GM21528 (cell line): Measurements from ENCODE around the gene VAPB.

Experiments used
- ATAC-seq: cut with Tn5 transposase; IDR thresholded peaks from one replicate; pipeline ENCODE4 v1.9.1; 2021; ENCODE audit warnings: mild to moderate bottlenecking, moderate library complexity; ENCODE audit not compliant: unreplicated experiment, low FRiP score

VAPB gene

DNA sequence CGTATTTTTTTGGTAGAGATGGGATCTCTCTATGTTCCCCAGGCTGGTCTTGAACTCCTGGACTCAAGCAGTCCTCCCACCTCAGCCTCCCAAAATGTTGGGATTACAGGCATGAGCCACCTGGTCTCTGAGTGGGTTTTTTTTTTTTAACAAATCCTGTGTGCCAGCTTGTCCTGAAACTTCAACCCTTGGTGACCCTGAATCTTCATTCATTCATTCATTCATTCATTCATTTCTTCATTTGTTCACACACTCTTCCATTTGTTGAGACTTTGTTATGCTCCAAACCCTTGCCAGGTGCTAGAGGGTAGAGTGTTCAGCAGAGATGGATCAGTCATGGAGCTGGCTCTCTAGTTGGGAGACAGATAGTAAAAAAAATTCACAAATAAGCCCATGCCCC lies 12.0 kb upstream of the VAPB start:
- no peak for ATAC-seq

DNA sequence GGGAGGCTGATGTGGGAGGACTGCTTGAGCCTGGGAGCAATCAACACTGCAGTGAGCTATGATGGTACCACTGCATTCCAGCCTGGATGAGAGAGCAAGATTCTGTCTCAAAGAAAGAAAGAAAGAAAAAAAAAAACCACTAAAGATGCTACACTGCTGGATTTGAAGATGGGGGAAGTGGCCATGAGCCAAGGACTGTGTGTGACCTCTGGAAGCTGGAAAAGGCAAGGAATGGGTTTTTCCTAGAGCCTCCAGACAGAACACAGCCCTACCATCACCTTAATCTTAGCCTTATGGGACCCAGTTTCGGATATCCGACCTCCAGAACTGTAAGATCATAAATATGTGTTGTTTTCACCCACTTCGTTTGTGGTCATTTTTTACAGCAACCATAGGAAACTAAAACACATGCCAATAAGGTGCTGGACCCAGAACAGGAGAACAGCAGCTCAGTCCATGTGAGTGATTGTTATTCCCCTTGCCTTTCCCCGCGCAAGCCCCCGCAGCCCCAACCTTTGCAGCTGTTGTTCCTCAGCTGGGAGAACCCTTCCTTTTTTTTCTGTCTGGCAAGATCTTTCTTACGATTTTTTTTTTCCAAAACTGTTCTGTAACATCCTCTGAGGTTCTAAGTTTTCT lies 11.1 kb upstream of the VAPB start:
- ATAC-seq = no peak

DNA sequence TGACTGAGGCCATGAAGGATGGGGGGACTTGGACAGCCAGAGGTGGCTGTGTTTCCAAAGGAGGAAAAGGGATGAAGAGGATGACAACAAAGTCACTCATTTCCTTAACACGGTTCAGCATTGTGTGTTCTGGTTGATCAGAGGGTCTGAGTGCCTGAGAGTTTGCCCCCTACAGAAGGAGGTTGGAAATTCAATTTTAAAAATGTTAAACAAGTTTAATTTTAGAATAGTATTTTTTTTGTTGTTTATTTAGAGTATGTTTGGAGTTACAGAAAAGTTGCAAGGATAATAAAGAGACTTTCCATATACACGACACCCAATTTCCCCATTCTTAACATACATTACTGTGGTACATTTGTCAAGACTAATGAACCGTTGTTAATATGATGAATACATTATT lies 10.3 kb upstream of the VAPB start:
- no peak for ATAC-seq

DNA sequence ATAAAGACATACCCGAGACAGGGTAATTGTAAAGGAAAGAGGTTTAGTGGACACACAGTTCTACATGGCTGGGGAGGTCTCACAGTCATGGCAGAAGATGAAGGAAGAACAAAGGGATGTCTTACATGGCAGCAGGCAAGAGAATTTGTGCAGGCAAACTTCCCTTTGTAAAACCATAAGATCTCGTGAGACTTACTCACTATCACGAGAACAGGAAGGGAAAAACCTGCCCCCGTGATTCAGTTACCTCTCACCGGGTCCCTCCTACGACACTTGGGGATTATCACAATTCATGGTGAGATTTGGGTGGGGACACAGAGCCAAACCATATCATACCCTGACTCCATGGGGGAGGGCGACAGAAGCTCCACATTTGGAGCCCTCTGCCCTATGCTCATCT lies 7.4 kb upstream of the VAPB start:
- no peak for ATAC-seq

DNA sequence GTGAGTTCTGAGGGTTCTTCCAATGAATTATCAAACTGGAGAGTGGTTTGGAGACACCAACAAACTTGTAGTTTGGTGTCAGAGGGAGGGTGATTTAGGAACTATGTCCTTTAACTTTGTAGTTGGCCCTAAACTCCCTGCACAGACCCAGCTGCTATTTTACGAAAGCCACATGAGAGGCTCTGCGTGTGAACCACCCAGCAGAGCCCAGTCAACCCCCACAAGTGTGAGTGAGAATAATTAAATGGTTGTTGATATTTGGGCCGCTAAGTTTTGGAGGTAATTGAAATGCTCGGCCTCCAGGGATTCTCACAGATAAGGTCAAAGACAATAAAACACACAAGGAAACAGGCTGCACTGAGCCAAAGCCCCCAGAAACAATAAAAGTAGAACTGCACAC lies 6.9 kb upstream of the VAPB start:
- ATAC-seq = no peak

DNA sequence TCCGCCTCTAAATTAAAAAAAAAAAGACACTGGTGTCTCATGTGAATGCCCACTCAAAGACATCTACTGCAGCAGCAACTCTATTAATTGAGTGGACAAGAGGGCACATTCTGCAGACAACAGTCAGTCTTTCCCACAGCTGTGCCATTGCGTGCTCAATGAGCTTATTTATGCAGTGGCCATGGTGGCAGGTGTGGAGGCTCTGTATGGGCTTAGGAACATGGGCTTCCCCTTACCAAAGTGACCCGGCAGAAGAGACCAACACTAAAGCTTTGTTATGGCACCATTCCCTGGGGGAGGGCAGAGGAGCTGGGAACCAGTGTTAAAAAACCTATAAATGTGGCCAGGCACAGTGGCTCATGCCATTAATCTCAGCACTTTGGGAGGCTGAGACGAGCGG lies 4.2 kb upstream of the VAPB start:
- no peak for ATAC-seq

DNA sequence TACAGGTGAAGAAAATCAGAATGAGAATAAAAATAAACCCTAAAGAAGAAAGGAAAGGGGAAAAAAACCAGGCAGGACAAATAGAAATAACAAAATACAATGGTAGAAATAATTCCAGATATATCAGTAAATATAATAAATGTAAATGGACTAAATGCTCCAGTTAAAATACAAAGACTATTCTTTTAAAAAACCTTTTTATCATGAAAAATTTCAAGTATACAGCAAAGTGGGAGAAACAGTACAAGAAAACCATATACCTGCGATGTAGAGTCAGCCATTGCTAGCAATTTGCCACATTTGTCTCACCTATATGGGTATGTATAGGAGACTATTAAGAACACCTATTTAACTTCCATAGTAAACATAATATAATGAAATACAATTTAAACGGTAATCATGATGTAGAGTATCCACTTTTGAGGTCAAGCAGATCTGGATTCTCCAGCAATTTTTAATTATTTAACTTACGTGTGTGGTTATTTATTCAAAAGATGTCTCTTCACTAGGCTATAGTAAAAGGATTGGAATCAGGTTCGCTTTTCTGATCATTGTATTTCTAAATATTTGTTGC lies 914 bp upstream of the VAPB start:
- ATAC-seq = no peak

DNA sequence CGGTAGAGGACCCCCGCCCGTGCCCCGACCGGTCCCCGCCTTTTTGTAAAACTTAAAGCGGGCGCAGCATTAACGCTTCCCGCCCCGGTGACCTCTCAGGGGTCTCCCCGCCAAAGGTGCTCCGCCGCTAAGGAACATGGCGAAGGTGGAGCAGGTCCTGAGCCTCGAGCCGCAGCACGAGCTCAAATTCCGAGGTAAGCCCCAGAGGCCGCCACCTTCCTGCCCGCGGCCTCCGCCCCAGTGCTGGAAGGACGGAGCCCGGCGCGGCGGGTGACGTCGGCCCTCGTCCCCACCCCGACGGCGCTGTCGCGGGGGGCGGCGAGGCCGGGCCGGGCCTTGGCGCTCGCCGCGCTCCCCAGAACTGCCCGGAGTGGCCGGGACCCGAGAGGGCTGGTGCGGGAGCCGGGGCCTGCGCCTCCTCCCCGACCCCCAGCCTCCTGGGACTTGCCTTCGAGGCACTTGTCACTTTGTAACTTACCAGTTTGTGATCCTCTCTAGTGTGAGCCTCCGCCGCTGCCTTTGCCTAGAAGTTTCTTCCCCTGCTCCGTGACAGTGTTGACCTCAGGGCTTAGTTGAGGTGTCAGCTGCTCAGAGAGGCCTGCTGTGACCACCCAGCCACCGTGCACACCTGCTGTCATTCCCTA lies 417 bp downstream of the VAPB start:
- ATAC-seq = peak; percentile 41

DNA sequence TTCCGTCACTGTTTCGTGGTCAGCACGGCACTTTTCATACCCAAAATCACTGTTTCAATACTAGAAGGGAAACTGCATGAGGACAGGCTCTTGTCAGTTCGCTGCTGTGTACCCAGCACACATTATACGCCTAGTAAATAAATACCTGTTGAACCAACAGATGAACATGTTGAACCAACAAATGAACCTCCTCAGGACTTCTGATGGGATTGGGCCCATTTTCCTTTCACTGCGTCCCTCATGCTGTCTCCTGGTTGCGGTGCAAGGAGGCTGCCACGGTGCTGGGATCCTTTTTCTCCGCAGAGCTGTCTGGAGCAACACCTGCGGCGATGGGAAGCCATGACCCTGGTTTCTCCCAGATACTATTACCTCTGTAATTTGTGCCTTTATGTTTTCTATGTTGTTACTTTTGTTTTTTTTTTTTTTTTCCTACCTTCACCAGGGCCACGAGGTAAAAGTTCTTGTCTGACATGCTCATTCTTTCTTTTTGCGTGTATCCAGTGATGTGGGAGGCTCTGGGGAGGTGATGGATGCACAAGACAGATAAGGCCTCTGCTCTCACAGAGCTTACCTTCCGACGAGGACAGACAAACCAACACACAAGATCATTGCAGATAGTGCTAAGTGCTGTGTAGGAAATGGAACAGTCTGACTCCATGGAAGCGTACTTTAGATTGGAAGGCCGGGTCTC lies 1.1 kb downstream of the VAPB start:
- ATAC-seq = no peak

DNA sequence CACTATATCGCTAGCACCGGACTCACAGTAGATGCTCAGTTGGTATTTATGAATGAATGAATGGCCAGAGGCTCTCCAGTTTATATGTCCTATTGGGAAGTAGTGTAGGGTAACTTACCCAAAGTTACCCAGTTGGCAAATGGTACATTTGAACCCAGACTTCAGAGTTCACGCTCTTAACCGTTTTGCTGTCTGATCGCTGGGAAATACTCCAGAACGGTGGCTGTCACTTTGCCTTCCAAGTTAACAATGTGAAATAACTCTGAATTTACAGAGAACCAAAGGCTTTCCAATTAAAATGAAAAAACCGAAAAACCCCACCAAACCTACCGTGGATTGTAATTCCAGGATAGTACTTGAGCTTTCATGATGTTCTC lies 1.6 kb downstream of the VAPB start:
- no peak for ATAC-seq

DNA sequence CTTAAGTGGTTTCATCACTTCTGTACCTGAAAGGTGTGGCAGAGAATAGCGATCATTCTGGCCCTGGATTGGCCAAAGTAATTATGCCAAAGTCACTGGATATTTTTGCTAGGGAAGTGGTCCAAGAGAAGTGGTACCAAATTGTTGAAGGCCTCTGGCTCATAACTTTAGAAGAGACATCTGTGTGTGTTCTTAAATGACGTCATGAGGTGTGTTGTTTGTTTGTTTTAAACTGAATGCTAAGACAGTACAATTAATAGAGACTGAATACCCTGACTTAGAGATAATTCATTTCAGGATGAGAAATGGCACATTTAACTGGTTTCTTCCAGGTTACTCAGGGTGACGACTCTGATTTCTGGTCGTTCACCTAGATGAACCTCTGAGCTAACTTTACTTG lies 3.3 kb downstream of the VAPB start:
- ATAC-seq = no peak

DNA sequence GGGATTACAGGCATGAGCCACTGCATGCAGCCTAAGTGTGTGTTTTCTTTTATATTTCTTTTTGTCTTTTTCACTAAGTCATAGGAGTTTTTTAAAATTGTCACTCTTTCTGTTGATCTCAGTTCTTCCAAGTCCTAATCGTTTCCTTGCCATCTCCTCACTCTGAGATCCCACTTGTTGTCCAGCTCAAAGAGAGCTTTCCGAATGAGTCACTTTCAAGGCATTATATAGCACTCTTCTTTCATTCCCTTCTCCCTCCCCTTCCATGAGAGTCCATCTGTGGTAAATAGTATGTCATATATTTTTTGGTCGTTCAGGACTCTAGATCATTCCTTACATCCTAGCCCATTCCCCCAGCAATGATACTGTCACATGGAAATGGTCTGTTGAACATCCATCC lies 4.3 kb downstream of the VAPB start:
- no peak for ATAC-seq

DNA sequence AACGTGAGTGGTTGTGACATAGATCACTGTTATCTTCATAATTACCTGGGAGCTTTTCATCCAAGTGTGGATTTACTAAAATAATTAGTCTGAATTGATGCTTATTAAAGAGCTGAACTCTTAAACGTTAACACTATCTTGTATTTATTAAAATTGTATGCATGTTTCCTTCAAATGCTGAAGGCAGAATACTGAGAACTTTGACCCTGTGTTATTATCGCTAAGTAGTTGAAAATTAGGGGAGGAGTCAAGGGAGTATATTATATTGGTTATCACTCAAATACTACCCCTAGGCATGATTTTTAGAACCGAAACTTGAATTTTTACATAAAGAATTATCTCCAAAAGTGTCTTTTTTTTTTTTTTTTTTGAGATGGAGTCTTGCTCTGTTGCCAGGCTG lies 5.8 kb downstream of the VAPB start:
- no peak for ATAC-seq

DNA sequence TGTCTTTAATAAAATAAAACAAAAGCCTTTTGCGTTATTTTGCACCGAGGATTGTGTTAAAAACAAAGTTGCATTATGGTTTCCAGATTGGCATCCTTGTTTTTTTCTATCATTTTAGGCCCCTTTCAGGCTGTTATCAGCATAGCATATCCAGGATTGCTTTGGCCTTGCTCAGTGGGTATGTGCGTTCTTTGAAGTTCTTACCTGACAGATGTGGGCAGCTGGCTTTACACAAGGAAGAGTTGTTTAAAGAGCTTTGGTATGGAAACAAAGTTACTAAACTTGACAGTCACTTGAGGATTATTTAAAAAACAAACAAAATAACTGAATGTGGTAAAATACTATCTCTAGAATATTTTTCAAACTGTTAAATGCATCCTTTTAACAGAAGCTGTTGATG lies 6.6 kb downstream of the VAPB start:
- ATAC-seq = no peak

DNA sequence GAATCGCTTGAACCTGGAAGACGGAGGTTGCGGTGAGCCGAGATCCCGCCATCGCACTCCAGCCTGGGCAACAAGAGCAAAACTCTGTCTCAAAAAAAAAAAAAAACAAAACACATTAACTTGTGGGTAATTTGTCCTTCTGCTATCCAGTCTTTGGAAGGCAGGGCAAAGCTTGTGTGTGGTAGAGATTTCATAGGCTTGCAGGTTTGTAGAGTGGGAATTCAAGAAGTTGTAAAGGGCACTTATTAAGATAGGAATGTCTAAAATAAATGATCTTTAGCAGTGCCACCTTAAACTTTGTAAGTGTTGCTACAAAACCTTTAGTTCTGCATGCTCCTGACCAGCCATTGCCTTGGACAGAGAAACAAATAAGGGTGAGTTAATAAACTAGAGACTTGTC lies 8.4 kb downstream of the VAPB start:
- no peak for ATAC-seq

DNA sequence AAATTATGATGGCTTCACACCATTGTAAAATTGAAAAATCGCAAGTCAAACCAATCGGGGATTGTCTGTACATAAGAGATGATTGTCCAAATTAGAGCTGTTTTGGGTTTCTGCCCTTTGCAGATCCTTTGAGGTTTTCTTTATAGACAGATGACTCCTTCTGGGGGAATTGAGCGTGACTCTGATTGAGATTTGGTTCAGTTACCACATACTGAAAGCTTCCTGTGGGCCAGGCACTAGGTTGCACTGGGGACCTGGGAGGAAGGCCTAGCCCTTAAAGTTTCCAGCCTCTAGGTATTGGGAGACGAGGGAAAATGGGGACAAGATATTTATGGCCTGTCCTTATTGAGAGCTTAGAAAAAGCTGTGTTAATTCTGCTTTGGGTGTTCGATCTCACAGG lies 9.2 kb downstream of the VAPB start:
- ATAC-seq = no peak

DNA sequence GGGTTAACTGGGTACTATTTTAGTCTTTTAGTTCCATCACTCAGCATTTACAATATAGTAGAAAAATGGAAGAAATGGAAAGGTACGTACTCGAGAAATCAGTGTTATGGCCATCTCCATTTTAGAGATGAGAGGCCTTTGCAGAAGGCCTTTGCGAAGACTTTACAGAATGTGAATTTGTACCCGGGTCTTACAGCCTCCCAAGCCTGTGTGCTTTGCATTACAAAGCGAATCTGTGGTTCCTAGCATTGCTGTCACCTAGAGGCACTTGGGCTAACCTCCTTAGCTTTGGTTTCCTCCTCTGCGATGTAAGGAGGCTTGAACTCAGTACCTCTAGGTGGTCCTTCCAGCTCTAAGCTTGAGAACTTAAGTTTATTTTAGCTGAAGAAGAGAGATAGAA lies 10.9 kb downstream of the VAPB start:
- ATAC-seq = no peak

DNA sequence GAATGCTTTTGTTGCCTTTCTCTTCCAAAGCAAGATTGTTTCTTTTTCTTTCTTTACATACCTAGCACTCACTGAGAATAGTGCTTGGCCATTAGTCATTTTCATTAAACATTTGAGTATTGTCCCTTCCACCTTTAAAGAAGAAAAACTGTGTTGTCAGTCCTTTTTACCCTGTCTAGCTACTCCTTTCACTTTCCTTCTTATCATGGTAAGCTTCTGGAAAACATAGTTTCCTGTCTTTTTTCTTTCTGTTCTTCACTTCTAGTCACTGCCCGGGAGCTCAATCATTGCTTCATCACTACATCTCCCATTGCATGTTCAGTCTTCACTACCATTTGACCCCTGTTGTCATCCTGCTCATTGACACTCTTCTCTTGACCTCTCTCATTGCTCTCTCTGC lies 12.1 kb downstream of the VAPB start:
- no peak for ATAC-seq

DNA sequence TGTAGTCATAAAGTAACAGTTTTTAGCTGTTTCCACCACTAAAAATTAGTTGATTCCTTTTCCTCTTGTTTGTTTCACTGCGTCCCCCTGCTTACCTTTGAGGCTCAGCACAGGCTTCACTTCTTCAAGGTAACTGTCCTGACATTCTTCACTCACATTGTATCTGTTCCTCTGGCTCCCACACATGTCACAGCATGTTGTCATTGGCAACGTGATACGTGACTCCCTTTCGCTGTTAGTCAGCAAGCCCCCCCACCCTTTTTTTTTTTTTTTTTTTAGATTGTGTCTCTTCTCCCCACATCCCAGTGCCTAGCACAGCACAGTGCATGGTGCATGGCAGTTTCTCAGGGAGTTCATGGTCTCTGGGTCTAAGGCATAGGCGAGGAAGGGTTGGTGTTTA lies 13.3 kb downstream of the VAPB start:
- no peak for ATAC-seq

DNA sequence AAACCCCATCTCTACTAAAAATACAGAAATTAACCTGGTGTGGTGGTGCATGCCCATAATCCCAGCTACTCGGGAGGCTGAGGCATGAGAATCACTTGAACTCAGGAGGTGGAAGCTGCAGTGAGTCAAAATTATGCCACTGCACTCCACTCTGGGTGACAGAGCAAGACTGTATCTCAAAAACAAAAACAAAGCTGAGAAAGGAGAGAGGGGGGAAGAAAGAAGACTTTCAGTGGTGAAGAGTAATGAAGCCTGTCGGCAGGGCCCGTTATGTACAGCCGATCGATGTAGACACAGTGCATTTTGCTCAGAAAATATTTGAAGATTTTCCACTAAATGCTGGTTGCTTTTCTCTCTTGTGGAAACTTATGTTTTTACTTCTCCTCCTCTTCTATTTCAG lies 13.8 kb downstream of the VAPB start:
- peak; percentile 74 for ATAC-seq

DNA sequence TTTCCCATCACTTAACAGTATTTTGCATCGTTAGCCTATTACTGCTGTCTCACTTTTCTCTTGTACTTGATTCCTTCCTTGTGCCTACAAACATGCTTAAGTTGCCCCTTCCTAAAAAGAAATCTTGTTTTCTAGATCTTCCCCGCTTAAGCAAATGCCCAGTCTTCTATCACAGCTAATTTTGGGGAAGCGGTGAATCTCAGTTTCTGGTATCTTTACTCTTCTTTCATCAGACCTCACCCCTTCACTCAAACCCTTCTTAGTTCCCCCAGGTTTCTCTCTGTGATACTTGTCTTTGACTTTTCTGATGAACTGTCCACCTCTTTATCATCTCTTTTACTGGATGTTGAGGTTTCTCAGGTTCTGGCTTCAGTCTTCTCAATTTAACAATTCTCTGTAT lies 14.2 kb downstream of the VAPB start:
- peak; percentile 37 for ATAC-seq
